GM12872 (cell line): Measurements from ENCODE around the gene AHCYL2.

Experiments used
- TF ChIP-seq, protein P1 (sequence below): IDR thresholded peaks from 3 replicates; pipeline ENCODE4 v1.5.1; 2011; ENCODE audit warnings: low read depth, mild to moderate bottlenecking, low read length, moderate library complexity; ENCODE audit not compliant: insufficient read depth

Gene AHCYL2

DNA sequence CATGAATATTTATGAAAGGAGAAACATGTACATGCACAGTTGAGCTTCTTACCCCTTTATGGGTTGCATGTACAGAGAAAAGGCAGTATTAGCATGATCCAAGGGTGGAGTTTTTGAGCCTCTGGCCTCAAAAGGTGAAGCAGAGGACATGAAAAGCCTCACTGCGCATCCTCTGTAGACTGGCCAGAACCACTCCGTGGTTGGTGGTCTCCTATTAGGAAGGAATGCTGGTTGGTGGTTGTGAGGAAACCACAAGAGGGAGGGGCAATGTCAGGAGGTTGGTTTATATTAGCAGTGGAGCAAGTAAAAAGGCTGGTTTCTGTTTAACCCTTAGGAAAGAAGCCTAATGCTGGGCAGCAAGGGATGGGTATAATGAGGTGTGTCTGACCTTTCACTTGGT, 37.5 kb downstream of the AHCYL2 start:
- TF ChIP-seq, protein P1, sequence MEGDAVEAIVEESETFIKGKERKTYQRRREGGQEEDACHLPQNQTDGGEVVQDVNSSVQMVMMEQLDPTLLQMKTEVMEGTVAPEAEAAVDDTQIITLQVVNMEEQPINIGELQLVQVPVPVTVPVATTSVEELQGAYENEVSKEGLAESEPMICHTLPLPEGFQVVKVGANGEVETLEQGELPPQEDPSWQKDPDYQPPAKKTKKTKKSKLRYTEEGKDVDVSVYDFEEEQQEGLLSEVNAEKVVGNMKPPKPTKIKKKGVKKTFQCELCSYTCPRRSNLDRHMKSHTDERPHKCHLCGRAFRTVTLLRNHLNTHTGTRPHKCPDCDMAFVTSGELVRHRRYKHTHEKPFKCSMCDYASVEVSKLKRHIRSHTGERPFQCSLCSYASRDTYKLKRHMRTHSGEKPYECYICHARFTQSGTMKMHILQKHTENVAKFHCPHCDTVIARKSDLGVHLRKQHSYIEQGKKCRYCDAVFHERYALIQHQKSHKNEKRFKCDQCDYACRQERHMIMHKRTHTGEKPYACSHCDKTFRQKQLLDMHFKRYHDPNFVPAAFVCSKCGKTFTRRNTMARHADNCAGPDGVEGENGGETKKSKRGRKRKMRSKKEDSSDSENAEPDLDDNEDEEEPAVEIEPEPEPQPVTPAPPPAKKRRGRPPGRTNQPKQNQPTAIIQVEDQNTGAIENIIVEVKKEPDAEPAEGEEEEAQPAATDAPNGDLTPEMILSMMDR = no peak

DNA sequence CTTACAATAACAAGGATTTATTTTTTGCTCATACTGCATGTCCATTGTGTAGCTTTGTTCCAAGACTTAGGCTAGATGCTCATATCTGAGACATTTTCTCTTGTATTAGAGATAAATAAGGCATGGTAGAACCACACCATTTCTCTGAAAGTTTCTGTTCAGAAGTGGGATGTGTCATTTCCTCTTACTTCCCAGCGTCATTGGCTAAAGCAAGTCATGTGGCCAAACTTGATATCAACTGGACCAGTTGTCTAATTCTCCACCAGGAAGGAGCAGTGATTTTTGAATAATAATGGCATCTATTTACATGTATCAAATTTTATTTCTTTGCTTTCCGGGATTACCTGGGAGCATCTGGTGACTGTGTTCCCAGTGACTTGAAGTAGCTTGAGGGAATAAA, 38.3 kb downstream of the AHCYL2 start:
- TF ChIP-seq, protein P1 = no peak

DNA sequence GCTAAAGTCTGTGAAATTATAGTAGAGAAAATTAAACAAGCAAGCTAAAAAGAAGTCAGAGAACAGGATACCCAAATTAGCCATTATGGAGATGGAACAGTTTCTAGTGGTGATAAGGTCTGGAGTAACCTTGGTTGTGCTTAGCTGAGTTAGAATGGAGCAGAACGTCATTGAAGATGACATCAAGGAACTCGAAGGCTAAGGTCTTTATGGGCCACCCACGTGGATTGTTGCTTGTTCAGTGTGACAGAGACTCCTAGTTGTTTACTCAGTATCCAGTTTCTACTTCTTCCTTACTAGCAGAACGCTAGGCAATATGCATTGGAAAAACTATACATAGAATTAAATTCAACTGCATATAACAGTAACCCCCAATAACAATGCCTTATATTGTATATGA, 39.7 kb downstream of the AHCYL2 start:
- TF ChIP-seq, protein P1 = no peak

DNA sequence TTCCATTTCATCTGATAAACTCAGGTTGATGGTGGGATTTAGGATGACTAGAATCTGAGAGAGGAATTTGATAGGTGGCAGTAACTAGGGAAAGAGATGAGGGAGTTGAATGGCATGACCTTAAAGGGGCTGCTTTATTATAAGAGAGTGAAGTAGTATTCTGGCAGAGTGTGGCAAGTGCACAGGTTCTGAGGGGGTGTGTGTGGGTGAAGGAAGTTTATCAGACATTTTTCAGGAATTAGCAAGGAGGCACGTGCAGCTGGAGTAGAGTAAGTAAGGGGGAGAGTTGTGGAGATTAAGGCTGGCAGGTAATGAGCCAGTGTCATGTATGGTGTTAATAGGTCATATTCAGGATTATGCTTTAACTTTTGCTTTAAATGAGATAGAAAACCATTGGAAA, 40.5 kb downstream of the AHCYL2 start:
- TF ChIP-seq, protein P1 = no peak

DNA sequence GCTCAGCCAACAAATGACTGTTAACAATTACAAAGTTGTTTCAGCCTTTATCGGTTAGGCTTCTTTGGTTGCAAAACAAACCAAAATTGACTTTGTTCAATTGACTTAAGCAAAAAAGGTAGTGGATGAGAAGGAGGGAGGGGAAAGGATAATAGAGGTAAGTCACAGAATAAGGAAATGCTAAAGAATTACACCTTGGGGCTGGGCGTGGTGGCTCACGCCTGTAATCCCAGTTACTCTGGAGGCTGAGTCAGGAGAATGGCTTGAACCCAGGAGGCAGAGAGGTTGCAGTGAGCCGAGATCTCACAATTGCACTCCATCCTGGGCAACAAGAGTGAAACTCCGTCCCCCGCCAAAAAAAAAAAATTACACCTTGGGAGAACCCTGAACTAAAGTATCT, 41.4 kb downstream of the AHCYL2 start:
- TF ChIP-seq, protein P1 = no peak

DNA sequence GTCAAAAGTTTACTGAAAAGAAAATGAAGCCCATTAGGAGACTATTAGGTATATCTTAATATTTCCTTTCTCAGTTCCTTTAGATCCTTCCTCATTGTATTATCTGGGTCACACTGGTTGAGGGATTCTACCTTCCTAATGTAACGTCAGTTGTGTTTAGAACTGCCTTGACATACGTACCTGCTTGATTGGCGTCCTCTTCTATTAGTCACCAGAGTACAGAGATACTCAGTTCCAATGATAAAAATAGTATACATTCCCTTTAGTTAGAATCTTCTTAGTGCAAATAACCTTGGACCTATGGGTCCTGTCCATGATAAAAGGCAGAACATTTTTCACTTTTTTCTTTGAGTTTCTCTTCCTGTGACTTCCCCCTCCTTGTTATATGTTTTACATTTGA, 45.2 kb downstream of the AHCYL2 start:
- TF ChIP-seq, protein P1 = no peak

DNA sequence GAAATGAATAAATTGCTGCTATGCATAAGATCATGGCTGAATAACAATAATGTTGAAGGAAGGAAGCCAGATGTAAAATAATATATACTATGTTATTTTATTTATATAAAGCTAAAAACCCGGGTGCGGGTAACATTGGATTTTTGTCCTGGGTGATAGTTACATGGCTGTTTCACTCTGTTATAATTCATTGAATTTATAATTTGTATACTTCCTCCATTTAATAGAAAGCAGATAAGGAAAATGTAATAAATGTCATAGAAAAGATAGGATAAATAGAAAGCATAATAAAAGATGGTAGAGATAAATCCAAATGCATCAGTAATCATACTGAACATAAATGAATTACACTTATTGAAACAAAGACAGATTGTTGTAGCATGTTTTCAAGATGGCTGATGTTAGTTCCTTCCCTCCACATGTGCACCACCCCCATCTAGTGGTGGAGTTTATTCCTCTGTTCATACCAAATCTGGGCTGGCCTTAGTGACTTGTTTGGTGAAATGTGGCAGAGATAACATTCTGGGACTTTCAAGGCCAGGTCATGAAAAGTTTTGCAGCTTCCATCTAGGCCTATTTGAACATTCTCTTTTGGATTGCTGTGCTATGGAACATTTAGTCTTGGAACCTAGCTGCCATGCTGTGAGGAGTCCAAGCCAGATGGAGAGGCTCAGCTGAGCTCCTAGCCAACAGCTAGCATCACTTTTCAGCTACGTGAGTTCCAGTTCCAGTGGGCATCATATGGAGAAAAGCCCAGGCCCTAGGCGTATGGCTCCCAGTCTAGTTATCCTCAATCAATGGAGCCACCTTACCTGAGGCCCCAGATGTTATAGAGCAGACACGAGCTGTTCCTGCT, 46.9 kb downstream of the AHCYL2 start:
- TF ChIP-seq, protein P1 = peak; percentile 71
